C4-2B (cell line): ENCODE measurements around the gene CNBD2.
A peak's percentile ranks its signal among the peaks of the same experiment; 100 is the strongest.

ENCODE experiments used
- CTCF ChIP-seq: fragments of 450-650 bp; conservative IDR thresholded peaks from 2 replicates; pipeline ENCODE4 v1.5.1; 2017; ENCODE audit warnings: mild to moderate bottlenecking
- ZFX ChIP-seq: fragments of 450-650 bp; IDR thresholded peaks from 2 replicates; pipeline ENCODE4 v1.6.1; 2017

GRCh38 chr20:35953387-35954199 is 14.8 kb upstream of the CNBD2 start:
- TF ChIP-seq CTCF (no peak), ZFX (peak; percentile 94)
